Uterus (tissue), 2 donors: ENCODE results near the gene EVI5.
"Not testable (repeated sequence)": the region's sequence is repeated elsewhere in the genome, so short reads cannot be mapped to it uniquely, and the experiment has no call there.

Source experiments
- POLR2A ChIP-seq, 2 donors: fragments of 450-650 bp; IDR thresholded peaks; one replicate each; pipeline ENCODE4 v1.6.1; 2016; ENCODE audit warnings: antibody characterized with exemption in 2 of 2, mild to moderate bottlenecking in 1 of 2, moderate library complexity in 1 of 2
- TF ChIP-seq, protein P1 (sequence below), 4 experiments: fragments of 200-600 bp in 2 of 4; fragments of 450-650 bp in 2 of 4; sonication (generic) in 2 of 4; IDR thresholded peaks; one replicate each; pipeline ENCODE4 v1.5.1; 2016 to 2019; ENCODE audit warnings: antibody characterized with exemption in 4 of 4, mild to moderate bottlenecking in 2 of 4, moderate library complexity in 1 of 4

DNA sequence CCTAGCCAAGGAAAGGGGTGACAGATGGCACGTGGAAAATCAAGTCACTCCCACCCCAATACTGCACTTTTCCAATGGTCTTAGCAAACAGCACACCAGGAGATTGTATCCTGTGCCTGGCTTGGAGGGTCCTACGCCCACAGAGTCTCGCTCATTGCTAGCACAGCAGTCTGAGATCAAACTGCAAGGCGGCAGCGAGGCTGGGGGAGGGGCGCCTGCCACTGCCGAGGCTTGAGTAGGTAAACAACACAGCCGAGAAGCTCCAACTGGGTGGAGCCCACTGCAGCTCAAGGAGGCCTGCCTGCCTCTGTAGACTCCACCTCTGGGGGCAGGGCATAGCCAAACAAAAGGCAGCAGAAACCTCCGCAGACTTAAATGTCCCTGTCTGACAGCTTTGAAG lies 195.5 kb downstream of the EVI5 start:
- TF ChIP-seq, protein P1, sequence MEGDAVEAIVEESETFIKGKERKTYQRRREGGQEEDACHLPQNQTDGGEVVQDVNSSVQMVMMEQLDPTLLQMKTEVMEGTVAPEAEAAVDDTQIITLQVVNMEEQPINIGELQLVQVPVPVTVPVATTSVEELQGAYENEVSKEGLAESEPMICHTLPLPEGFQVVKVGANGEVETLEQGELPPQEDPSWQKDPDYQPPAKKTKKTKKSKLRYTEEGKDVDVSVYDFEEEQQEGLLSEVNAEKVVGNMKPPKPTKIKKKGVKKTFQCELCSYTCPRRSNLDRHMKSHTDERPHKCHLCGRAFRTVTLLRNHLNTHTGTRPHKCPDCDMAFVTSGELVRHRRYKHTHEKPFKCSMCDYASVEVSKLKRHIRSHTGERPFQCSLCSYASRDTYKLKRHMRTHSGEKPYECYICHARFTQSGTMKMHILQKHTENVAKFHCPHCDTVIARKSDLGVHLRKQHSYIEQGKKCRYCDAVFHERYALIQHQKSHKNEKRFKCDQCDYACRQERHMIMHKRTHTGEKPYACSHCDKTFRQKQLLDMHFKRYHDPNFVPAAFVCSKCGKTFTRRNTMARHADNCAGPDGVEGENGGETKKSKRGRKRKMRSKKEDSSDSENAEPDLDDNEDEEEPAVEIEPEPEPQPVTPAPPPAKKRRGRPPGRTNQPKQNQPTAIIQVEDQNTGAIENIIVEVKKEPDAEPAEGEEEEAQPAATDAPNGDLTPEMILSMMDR (IDR thresholded peaks at IDR 0.05) = not testable (repeated sequence)
- TF ChIP-seq POLR2A (IDR thresholded peaks at IDR 0.05) = not testable (repeated sequence)
